NB4 (cell line): Measurements from ENCODE around the gene CFAP20.

Experiments used
- CTCF ChIP-seq: IDR thresholded peaks from one replicate; pipeline ENCODE4 v1.5.1; 2012; ENCODE audit warnings: low read depth, low read length
- POLR2A ChIP-seq: IDR thresholded peaks from 2 replicates; pipeline ENCODE4 v1.6.1; 2011; ENCODE audit warnings: mild to moderate bottlenecking; ENCODE audit not compliant: insufficient read length; ENCODE audit errors: extremely low read depth

DNA sequence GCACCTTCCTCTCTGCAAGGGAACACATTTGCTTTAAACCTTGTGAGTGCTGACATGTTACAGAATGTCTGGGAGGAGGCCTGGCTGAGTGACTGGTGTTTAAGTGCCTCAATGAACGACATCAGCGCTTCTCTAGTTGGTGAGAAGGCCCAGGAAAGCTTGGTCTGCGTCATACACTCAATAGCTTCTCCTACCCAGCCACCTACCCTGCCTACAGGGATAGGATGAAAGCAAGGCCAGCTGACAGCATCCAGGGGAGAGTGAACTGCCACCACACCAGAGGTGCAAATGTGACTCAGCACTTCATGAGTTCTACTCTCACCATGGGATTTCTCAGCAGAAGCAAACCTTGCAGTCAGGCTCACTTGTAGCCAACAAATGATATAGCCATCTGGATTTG lies 31.7 kb upstream of the CFAP20 start:
- no peak for TF ChIP-seq CTCF
- no peak for TF ChIP-seq POLR2A
